Esophagus muscularis mucosa (tissue), 4 donors: Measurements from ENCODE around the gene EBF3. TPM values are rescaled to one million over a fixed set of nuclear protein-coding genes. Genes with fewer than 3 reads are reported as not detected.

Experiments
- DNase-seq: peaks from one replicate; pipeline ENCODE4 v3.0.0-alpha.2; 2017; ENCODE audit errors: extremely low spot score
- H3K27ac ChIP-seq, 4 donors: fragments of 200-600 bp; sonication (generic); replicated peaks in 1 of 4; 1 replicate in 3 of 4; 2 replicates in 1 of 4; pipeline ENCODE4 v1.5.1; 2016 to 2019; ENCODE audit warnings: mild to moderate bottlenecking in 1 of 4
- H3K27me3 ChIP-seq, 4 donors: fragments of 200-600 bp; sonication (generic); one replicate each; pipeline versions ENCODE4 v1.5.1 to v1.6.0; 2016 to 2019
- H3K36me3 ChIP-seq, 4 donors: fragments of 200-600 bp; sonication (generic); one replicate each; pipeline ENCODE4 v1.5.1; 2016 to 2019
- H3K4me1 ChIP-seq, 4 donors: fragments of 200-600 bp; sonication (generic); one replicate each; pipeline ENCODE4 v1.5.1; 2016 to 2019
- H3K4me3 ChIP-seq, 4 donors: fragments of 200-600 bp; sonication (generic); 1 replicate in 2 of 4; 2 replicates in 2 of 4; pipeline ENCODE4 v1.5.1; 2016 to 2019; ENCODE audit warnings: mild to moderate bottlenecking in 4 of 4, moderate library complexity in 1 of 4
- H3K9me3 ChIP-seq, 4 donors: fragments of 200-600 bp; sonication (generic); 1 replicate in 3 of 4; 2 replicates in 1 of 4; pipeline ENCODE4 v1.5.1; 2016 to 2019
- CTCF ChIP-seq, 3 experiments: fragments of 200-600 bp in 2 of 3; fragments of 450-650 bp in 1 of 3; sonication (generic) in 2 of 3; IDR thresholded peaks; one replicate each; pipeline ENCODE4 v1.5.1; 2017 to 2019; ENCODE audit warnings: antibody characterized with exemption in 3 of 3, mild to moderate bottlenecking in 2 of 3, moderate library complexity in 1 of 3
- EP300 ChIP-seq: sonication (generic); formaldehyde crosslinking; IDR thresholded peaks from one replicate; pipeline ENCODE4 v1.6.1; 2017; ENCODE audit warnings: antibody characterized with exemption
- POLR2A ChIP-seq: fragments of 450-650 bp; IDR thresholded peaks from one replicate; pipeline ENCODE4 v1.6.1; 2017; ENCODE audit warnings: antibody characterized with exemption, moderate library complexity, mild to moderate bottlenecking, low read depth
- POLR2AphosphoS5 ChIP-seq, 2 donors: sonication (generic); formaldehyde crosslinking; IDR thresholded peaks; one replicate each; pipeline ENCODE4 v1.6.1; 2017; ENCODE audit warnings: antibody characterized with exemption in 2 of 2
- WGBS: methylation state at CpG from one replicate; pipeline ENCODE4 v1.1.5; 2018; 5-methylcytosine and 5-hydroxymethylcytosine counted together
- intact Hi-C: fragments of 100-400 bp; cut with DNase I; formaldehyde crosslinking; loops from one replicate; pipeline ENCODE4 v1.15.1; 2023
- total RNA-seq, 4 donors: library from RNA; depleted of rRNA; stranded (reverse); fragments of >200 nt; gene quantifications; one replicate each; pipeline versions ENCODE4 v1.1.0 to v1.2.1, GENCODE V29; 2016

The EBF3 gene
- total RNA-seq, 4 donors from 2014 or later = 2.9 to 7.3 (median 5.2) TPM

GRCh38 chr10:130009228-130009627 lies 45.2 kb upstream of the EBF3 start:
- WGBS = 91% methylated on average over 9 of the region's 9 CpGs

GRCh38 chr10:130003787-130004613 lies 39.9 kb upstream of the EBF3 start:
- Histone ChIP-seq H3K27me3 (peaks cover 0 to 35% (median 0%) of the 10 kb centered on the region in 4 donors), H3K27ac (no peak overlapping the region), H3K36me3 (no peaks in the 10 kb centered on the region), H3K4me3 (no peak overlapping the region), H3K9me3 (peaks cover 0 to 4% (median 0%) of the 10 kb centered on the region in 4 donors), H3K4me1 (no peaks in the 10 kb centered on the region)
- DNase-seq = peak; percentile 90
- no peak for TF ChIP-seq POLR2A
- no peak for TF ChIP-seq EP300
- no peak for TF ChIP-seq POLR2AphosphoS5 (IDR thresholded peaks at IDR 0.05)
- no peak for TF ChIP-seq CTCF (IDR thresholded peaks at IDR 0.05)
- 75% methylated on average over 7 of the region's 8 CpGs for WGBS
- intact Hi-C loops = no loop called here

More at GRCh38 chr10:130009228-130009627, 45.2 kb upstream of the EBF3 start:
- Histone ChIP-seq H3K9me3 (no peaks in the 10 kb centered on the region), H3K27me3 (peaks cover 0 to 64% (median 0%) of the 10 kb centered on the region in 4 donors), H3K36me3 (no peaks in the 10 kb centered on the region), H3K27ac (no peak overlapping the region), H3K4me1 (no peaks in the 10 kb centered on the region), H3K4me3 (no peak overlapping the region)
- peak; percentile 83 for DNase-seq
- intact Hi-C loops = no loop called here
- no peak for TF ChIP-seq EP300
- no peak for TF ChIP-seq CTCF (IDR thresholded peaks at IDR 0.05)
- TF ChIP-seq POLR2AphosphoS5 (IDR thresholded peaks at IDR 0.05) = no peak

GRCh38 chr10:130003166-130003565 lies 39.1 kb upstream of the EBF3 start:
- H3K4me1 ChIP-seq = no peaks in the 10 kb centered on the region
- peaks cover 0 to 4% (median 0%) of the 10 kb centered on the region in 4 donors for H3K9me3 ChIP-seq
- DNase-seq = no peak
- no peak overlapping the region for H3K4me3 ChIP-seq
- intact Hi-C loops = no loop called here
- 81% methylated on average over 4 of the region's 9 CpGs for WGBS
- peaks cover 0 to 31% (median 0%) of the 10 kb centered on the region in 4 donors for H3K27me3 ChIP-seq
- TF ChIP-seq EP300 = no peak
- TF ChIP-seq POLR2AphosphoS5 (IDR thresholded peaks at IDR 0.05) = no peak
- no peak for TF ChIP-seq POLR2A
- TF ChIP-seq CTCF (IDR thresholded peaks at IDR 0.05) = no peak
- no peak overlapping the region for H3K27ac ChIP-seq
- H3K36me3 ChIP-seq = no peaks in the 10 kb centered on the region

GRCh38 chr10:130002606-130003005 lies 38.5 kb upstream of the EBF3 start:
- peaks cover 0 to 4% (median 0%) of the 10 kb centered on the region in 4 donors for H3K9me3 ChIP-seq
- H3K27me3 ChIP-seq = peaks cover 0 to 31% (median 0%) of the 10 kb centered on the region in 4 donors
- intact Hi-C loops = no loop called here
- DNase-seq = no peak
- H3K36me3 ChIP-seq = no peaks in the 10 kb centered on the region
- TF ChIP-seq POLR2AphosphoS5 (IDR thresholded peaks at IDR 0.05) (no peak), POLR2A (no peak), CTCF (IDR thresholded peaks at IDR 0.05) (no peak), EP300 (no peak)
- H3K4me1 ChIP-seq = no peaks in the 10 kb centered on the region
- H3K27ac ChIP-seq = no peak overlapping the region
- no peak overlapping the region for H3K4me3 ChIP-seq
- WGBS = 100% methylated on average over 6 of the region's 14 CpGs
